HG02623 (cell line): ENCODE results near the gene TEX22.

ENCODE experiments used
- ATAC-seq: cut with Tn5 transposase; IDR thresholded peaks from one replicate; pipeline ENCODE4 v1.9.1; 2021; ENCODE audit warnings: moderate library complexity; ENCODE audit not compliant: unreplicated experiment

The TEX22 gene

GRCh38 chr14:105366386-105367074 is 31.8 kb upstream of the TEX22 start:
- ATAC-seq: no peak

DNA sequence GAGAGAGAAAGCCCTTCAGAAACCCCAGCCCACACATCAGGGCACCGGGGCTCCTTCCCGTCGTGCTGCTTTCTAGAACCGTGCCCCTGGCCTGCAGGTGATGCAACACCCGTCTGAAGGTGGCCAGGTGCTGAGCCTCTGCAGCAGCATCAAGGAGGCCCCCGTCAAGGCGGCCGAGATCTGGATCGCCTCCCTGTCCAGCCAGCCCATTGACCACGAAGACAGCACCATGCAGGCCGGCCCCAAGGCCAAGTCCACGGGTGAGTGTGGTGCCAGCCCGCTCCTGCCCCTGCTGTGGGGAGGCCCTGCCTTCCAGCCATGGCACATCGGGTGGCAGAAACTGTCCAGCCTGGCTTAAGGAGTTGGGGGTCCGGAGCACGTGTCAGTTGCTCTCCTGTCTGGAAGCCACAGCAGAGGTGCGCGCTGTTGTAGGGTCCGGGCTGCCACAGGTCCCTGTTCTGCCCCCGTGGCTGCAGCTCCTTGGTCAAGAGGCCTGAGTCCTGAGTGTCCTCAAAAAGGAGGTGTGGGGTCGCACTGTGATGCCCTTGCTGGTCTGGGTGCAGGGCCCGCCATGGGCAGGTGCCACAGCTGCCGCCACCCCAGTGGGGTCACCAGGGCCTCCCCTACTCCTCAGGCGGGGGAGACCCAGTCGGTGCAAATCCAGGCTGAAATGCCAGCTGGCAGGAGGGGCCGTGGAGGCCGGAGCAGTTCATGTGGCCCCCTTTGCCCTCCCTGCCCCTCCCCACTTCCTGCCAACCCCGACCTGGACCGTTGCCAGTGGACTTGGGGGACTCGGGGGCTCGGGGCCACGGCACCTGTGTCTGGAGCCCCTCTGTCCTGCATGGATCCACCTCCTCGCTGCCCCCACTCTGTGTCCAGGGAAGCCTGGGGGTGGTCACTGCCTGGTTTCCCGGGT is 31.0 kb upstream of the TEX22 start:
- no peak for ATAC-seq

- ATAC-seq: no peak
These were observed 30.3 kb upstream of the TEX22 start for GRCh38 chr14:105368032-105368417.

GRCh38 chr14:105368426-105368825 is 29.9 kb upstream of the TEX22 start:
- ATAC-seq: no peak

DNA sequence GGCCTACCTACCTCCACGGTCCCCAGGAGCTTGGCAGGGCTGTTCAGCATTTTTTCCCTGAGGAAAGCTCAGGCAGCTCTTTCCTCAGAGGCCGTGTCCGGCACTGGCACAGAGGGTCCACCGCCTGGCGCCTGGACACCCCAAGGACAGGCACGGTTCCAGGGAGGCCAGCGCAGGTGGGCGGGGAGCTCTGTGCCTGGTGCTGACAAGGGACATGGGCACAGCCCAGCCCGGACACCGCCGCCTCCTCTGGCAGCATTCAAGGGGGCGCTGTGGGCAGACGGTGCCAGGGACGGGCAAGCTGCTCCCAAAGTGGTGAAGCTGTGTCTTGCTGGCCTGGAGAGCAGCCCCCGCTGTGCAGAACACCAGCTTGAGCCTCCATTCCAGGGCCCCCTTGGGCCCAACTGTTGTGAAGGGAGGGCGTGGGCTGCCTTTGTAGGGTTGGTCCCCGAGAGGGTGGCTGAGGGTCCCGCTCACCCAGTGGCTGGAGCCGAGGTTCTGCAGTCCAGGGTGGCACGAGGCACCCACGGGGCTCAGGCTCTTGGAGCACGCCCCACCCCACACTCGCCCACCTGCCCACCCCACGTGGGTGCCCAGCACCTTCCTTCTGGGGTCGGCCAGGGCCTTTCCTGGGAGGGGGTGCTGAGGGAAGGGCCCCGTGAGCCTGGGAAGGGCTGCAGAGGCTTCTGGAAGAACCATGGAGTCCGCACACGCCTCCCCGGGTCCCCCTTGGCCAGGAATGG is 29.3 kb upstream of the TEX22 start:
- no peak for ATAC-seq

DNA sequence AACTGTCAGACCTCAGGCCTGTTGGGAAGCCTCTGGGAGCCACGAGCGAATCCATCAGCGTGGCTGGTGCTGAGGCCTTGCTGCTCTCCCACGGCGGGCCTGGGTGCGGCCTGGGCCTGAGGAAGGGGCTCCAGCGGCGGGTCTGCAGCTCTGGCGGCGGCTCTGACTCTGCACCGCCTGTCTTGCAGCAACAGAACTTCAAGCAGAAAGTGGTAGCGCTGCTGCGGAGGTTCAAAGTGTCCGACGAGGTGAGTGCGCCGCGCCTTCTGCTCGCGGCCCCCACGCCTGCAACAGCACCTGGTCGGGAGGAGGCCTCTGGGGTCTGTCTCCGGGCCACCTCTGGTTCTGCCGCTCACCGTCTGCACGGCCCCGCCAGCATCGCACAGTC is 28.7 kb upstream of the TEX22 start:
- ATAC-seq: no peak

GRCh38 chr14:105374389-105374788 is 23.9 kb upstream of the TEX22 start:
- no peak for ATAC-seq

DNA sequence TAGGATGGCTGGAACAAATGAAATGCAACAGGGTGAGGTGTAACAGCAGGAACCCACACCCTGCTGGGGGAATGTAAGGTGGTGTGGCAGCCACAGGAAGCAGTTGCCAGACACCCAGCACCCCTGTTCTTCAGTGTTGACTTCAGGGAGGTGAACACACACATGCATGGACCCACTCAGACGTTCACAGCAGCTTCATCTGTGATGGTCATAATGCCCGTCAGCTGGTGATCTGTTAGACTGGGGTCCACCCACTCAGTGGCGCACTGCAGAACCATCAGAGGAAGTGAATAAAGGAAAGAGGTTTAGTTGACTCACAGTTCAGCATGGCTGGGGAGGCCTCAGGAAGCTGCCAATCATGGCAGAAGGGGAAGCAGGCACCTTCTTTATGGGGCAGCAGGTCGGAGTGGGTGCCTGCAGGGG is 22.7 kb upstream of the TEX22 start:
- ATAC-seq: no peak

GRCh38 chr14:105376521-105377440 is 21.6 kb upstream of the TEX22 start:
- ATAC-seq: no peak

DNA sequence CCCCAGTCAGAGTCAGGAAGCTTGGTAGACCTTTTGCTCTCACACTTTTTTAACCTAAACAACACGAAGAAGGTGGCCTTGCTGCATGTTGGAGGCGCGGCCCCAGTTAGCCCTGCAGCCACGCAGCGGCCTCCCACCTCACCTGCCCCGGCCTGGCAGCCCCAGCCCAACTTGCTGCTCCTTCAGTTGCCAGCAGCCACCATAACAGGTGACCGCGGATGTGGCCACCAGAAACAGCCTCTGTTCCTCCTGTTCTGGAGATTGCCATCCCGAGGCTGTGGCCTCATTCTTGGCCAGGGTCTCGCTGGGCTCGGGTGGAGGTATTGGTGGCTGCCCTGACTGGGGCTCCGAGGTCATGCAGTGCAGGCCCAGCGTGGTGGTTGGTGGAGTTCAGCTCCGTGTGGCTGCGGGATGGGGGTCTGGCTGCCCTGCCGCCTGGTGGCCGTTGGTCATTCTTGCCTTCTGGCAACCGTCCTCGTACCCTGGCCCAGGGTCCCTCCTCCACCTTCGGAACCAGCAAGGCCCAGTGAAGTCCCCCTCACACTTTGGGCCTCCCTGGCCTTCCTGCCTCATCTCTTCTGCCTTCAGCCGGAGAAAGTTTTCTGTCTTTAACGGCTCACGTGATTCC is 20.7 kb upstream of the TEX22 start:
- ATAC-seq: no peak

DNA sequence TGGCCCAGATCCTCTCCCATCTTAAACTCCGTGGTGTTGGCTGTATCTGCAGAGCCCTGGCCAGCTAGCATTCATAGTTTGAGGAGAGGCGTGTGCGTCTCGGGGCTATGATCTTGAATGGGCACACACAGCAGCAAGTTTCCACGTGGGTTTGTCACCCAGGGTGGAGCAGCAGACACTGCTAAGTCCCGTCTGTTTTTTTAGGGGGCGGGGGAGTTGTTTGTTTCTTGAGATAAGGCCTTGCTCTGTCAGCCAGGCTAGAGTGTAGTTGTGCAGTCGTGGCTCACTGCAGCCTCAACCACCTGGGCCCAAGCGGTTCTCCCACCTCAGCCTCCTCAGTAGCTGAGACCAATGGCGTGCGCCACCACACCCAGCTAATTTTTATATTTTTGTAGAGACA is 20.1 kb upstream of the TEX22 start:
- ATAC-seq: no peak

DNA sequence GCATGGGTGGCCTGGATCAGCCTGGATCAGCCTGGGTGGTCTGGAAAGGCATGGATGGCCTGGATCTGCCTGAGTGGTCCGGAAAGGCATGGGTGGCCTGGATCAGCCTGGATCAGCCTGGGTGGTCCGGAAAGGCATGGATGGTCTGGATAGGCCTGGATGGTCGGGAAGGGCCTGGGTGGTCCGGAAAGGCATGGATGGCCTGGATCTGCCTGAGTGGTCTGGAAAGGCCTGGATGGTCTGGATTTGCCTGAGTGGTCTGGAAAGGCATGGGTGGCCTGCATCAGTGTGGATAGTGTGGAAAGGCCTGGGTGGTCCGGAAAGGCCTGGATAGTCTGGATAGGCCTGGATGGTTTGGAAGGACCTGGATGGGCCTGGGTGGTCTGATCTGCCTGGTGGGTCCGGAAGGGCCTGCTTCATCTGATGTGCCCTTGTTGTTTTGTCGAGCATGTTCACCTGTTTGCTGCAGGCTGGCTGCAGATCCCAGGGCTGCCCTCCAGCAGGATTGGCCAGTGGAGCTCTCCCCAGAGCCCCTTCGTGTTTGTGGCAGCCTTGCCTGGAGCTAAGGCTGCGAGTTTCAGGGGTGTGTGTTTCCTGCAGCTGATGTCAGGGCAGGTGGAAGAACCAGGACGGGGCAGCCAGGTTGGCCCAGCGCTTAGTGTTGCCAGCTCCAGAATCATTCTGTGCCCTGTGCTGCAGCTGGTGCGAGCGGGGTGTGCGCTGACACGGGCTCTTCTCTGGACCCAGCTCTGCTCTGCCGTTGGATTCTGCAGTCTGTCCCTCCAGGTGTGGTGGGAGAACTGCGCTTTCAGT is 19.3 kb upstream of the TEX22 start:
- no peak for ATAC-seq

DNA sequence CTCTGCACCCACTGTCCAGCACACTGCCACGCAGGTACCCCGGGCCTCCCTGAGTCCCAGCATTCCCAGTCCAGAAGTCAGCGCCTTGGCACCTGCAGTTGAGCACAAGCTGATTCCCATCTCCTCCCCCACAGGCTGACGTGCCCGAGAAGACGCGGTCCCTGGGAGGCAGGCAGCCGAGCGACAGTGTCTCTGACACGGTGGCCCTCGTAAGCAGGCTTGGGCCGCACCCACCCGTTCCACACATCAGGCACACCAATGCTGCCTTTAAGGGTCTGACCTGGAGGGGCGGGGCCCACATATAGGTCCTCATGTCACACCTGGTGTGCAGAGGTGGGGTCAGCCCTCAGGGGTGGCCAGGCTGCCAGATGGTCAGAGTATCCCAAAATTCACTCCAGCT is 18.4 kb upstream of the TEX22 start:
- ATAC-seq: no peak

GRCh38 chr14:105380756-105381155 is 17.6 kb upstream of the TEX22 start:
- ATAC-seq: no peak

DNA sequence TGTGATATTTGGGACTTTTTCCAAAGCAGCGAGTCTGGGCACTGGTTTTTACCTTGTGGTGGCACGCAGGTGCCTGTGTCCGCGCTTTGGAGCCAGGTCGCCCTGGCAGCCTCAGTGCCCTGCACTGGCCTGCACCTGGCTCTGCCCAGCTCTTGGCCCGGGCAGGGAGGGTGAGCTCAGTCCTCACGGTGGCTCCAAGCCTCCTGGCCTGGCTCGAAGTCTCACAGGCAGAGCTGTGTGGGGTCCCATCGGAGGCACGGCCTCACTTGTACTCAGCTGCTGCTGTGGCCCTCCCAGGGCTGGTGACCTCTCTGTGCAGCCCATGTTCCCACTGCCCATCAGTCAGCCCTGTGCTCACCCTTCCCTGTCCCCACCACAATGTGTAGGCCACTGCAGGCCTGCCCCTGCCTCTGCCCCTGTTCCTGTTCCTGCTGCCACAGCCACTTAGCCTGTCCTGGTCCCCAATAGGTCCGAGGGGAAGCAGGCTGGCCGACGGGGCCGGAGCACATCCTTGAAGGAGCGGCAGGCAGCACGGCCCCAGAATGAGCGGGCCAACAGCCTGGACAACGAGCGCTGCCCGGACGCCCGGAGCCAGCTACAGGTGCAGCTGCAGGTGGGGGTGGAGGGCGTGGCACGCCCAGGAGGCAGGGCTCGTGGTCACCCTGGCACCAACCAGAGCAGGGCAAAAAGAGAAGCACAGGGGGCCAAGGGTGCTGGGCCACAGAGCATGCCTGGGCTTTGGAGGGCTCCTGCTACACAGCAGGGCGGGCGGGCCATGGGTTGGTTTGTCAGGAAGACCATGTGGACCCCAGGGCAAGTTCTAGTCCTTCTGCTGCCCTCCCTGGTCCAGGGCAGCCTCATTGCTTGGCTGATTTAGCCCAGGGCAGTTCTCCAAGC is 16.6 kb upstream of the TEX22 start:
- no peak for ATAC-seq

- ATAC-seq: no peak
These were observed 15.8 kb upstream of the TEX22 start for GRCh38 chr14:105382343-105383082.

- ATAC-seq: no peak
These were observed 15.1 kb upstream of the TEX22 start for GRCh38 chr14:105383083-105383730.
